Prostate gland (tissue), 2 donors: ENCODE results near the gene TM9SF4. TPM values are rescaled to one million over a fixed set of nuclear protein-coding genes. Genes with fewer than 3 reads are reported as not detected.
"Not testable (repeated sequence)": the region's sequence is repeated elsewhere in the genome, so short reads cannot be mapped to it uniquely, and the experiment has no call there.

Experiments used
- DNase-seq: peaks from one replicate; pipeline ENCODE4 v3.0.0-alpha.2; 2019; ENCODE audit warnings: low spot score
- H3K27ac ChIP-seq, 2 donors: fragments of 200-600 bp; sonication (generic); 2 replicates each; pipeline ENCODE4 v1.5.1; 2017 to 2019
- H3K27me3 ChIP-seq: fragments of 200-600 bp; sonication (generic); replicated peaks from 2 replicates; pipeline ENCODE4 v1.5.1; 2019; ENCODE audit not compliant: insufficient read depth
- H3K36me3 ChIP-seq, 2 donors: fragments of 200-600 bp; sonication (generic); 1 replicate in 1 of 2; 2 replicates in 1 of 2; pipeline versions ENCODE4 v1.5.1 to v1.8.1; 2017 to 2019
- H3K4me1 ChIP-seq: fragments of 200-600 bp; sonication (generic); replicated peaks from 2 replicates; pipeline ENCODE4 v1.5.1; 2019
- H3K4me3 ChIP-seq, 2 donors: fragments of 200-600 bp; sonication (generic); 2 replicates each; pipeline ENCODE4 v1.5.1; 2017 to 2019
- H3K9me3 ChIP-seq: fragments of 200-600 bp; sonication (generic); 2 replicates; pipeline ENCODE4 v1.5.1; 2017
- CTCF ChIP-seq, 4 experiments: fragments of 200-600 bp in 2 of 4; fragments of 450-650 bp in 2 of 4; sonication (generic) in 2 of 4; IDR thresholded peaks; 1 replicate in 3 of 4; 2 replicates in 1 of 4; pipeline ENCODE4 v1.5.1; 2016 to 2019; ENCODE audit warnings: antibody characterized with exemption in 4 of 4, mild to moderate bottlenecking in 2 of 4, moderate library complexity in 2 of 4
- POLR2A ChIP-seq: fragments of 450-650 bp; IDR thresholded peaks from one replicate; pipeline ENCODE4 v1.6.1; 2016; ENCODE audit warnings: antibody characterized with exemption, mild to moderate bottlenecking
- POLR2AphosphoS5 ChIP-seq: sonication (generic); formaldehyde crosslinking; IDR thresholded peaks from one replicate; pipeline ENCODE4 v1.6.1; 2017; ENCODE audit warnings: antibody characterized with exemption
- WGBS: methylation state at CpG from one replicate; pipeline ENCODE4 v1.1.5; 2018; 5-methylcytosine and 5-hydroxymethylcytosine counted together
- intact Hi-C: fragments of 100-400 bp; cut with DNase I; formaldehyde crosslinking; loops from one replicate; pipeline ENCODE4 v1.14.2; 2022
- total RNA-seq, 2 donors: library from RNA; depleted of rRNA; stranded (reverse); fragments of >200 nt; gene quantifications; one replicate each; pipeline ENCODE4 v1.1.0, GENCODE V29; 2016

Gene TM9SF4
- total RNA-seq, 2 donors from 2014 or later: 44.7 to 62.9 TPM

GRCh38 chr20:32119734-32120133, 10.2 kb downstream of the TM9SF4 start:
- no peak for DNase-seq
- peaks cover 1% of the 10 kb centered on the region for H3K4me1 ChIP-seq
- no peaks in the 10 kb centered on the region for H3K36me3 ChIP-seq
- no peak overlapping the region for H3K4me3 ChIP-seq
- TF ChIP-seq POLR2AphosphoS5 (no peak), CTCF (IDR thresholded peaks at IDR 0.05) (no peak), POLR2A (no peak)
- H3K9me3 ChIP-seq: no peaks in the 10 kb centered on the region
- 96% methylated on average over 2 of the region's 2 CpGs for WGBS
- no peak overlapping the region for H3K27ac ChIP-seq
- no peaks in the 10 kb centered on the region for H3K27me3 ChIP-seq
- intact Hi-C loops: no loop called here

GRCh38 chr20:32121908-32122307, 12.4 kb downstream of the TM9SF4 start:
- DNase-seq, H3K4me1 ChIP-seq, H3K36me3 ChIP-seq, H3K4me3 ChIP-seq, H3K27me3 ChIP-seq, H3K27ac ChIP-seq, H3K9me3 ChIP-seq, intact Hi-C loops: not testable (repeated sequence)
- no CpG with 5 or more reads among the region's 31 CpGs for WGBS

GRCh38 chr20:32123088-32123487, 13.6 kb downstream of the TM9SF4 start:
- no peak for TF ChIP-seq POLR2AphosphoS5
- no peak for TF ChIP-seq POLR2A
- no peak for TF ChIP-seq CTCF (IDR thresholded peaks at IDR 0.05)
- H3K27me3 ChIP-seq: no peaks in the 10 kb centered on the region
- intact Hi-C loops: no loop called here
- H3K4me1 ChIP-seq: no peaks in the 10 kb centered on the region
- H3K4me3 ChIP-seq: no peak overlapping the region
- no peaks in the 10 kb centered on the region for H3K36me3 ChIP-seq
- no peak for DNase-seq
- 100% methylated on average over 1 of the region's 4 CpGs for WGBS
- H3K27ac ChIP-seq: no peak overlapping the region
- H3K9me3 ChIP-seq: no peaks in the 10 kb centered on the region

- 94% methylated on average over 4 of the region's 4 CpGs for WGBS
- TF ChIP-seq CTCF (IDR thresholded peaks at IDR 0.05) (no peak), POLR2A (no peak), POLR2AphosphoS5 (no peak)
- no peak for DNase-seq
- Histone ChIP-seq H3K9me3 (no peaks in the 10 kb centered on the region), H3K27me3 (no peaks in the 10 kb centered on the region), H3K36me3 (no peaks in the 10 kb centered on the region), H3K27ac (no peak overlapping the region), H3K4me3 (no peak overlapping the region), H3K4me1 (no peaks in the 10 kb centered on the region)
- intact Hi-C loops: no loop called here
Measured at GRCh38 chr20:32124916-32125454, 15.5 kb downstream of the TM9SF4 start.

GRCh38 chr20:32125506-32125905, 16.0 kb downstream of the TM9SF4 start:
- Histone ChIP-seq H3K27me3 (no peaks in the 10 kb centered on the region), H3K36me3 (no peaks in the 10 kb centered on the region), H3K4me1 (no peaks in the 10 kb centered on the region), H3K27ac (no peak overlapping the region), H3K9me3 (no peaks in the 10 kb centered on the region), H3K4me3 (no peak overlapping the region)
- no peak for DNase-seq
- no peak for TF ChIP-seq CTCF (IDR thresholded peaks at IDR 0.05)
- TF ChIP-seq POLR2A: no peak
- no peak for TF ChIP-seq POLR2AphosphoS5
- intact Hi-C loops: no loop called here
- 80% methylated on average over 5 of the region's 5 CpGs for WGBS
